ENCODE measurements around the gene CHRDL1. TPM values are rescaled to one million over a fixed set of nuclear protein-coding genes. Genes with fewer than 3 reads are reported as not detected.
A peak's percentile ranks its signal among the peaks of the same experiment; 100 is the strongest.
"Not testable (repeated sequence)": the region's sequence is repeated elsewhere in the genome, so short reads cannot be mapped to it uniquely, and the experiment has no call there.

The CHRDL1 gene
- total RNA-seq, 2 donors from 2014 or later = 4.7 to 33.1 TPM

- intact Hi-C loops (cut with DNase I, micrococcal nuclease) = no loop called here
- ATAC-seq = no peak
- no peak for DNase-seq
These were observed 117.0 kb downstream of the CHRDL1 start for GRCh38 chrX:110678591-110678990.

DNA sequence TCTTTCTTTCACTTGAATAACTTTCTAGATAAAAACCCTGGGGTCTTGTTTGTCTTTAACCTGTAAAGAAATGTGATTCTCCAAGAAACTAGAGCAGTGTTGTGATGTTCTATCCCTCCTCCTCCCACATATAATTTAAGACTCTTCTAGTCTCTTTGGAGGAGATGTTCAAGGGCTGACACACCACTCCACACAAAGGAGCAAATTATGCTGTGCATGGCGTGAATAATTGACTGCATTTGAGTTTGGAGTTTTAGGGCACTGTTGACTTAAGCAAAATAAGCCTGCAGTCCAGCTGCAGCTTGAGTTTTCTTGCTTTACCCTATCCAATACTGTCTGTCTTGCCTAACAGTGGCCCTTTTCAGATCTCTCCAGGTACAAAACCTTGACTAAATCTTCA, 119.7 kb downstream of the CHRDL1 start:
- intact Hi-C loops (cut with DNase I, micrococcal nuclease) = no loop called here
- ATAC-seq (no peak), DNase-seq (no peak)

DNA sequence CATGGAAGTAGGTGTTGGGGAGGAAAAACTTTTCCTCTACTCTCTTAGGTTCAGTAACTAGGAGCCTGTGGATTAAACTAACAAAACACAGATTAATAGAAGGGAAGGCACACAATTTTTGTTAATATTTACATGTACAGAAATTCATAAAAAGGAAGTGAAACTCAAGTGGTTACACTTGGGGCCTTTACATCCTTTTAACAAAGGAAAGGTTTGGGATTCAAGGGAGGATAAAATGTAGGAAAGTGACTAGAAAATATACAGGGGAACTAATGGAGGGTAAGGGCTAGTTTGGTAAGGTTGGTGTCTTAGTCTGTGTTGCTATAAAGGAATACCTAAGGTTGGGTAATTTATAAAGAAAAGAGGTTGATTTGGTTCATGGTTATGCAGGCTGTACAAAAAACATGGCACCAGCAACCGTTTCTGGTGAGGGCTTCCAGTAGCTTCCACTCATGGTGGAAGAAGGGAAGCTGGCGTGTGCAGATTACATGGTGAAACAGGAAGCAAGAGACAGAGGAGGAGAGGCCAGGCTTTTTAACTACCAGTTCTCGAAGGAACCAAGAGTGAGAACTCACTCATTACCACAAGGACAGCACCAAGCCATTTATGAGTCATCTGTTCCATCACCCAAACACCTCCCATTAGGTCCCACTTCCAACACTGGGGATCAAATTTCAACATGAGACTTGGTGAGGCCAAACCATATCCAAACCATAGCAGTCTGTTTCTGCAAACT, 124.4 kb downstream of the CHRDL1 start:
- intact Hi-C loops (cut with DNase I, micrococcal nuclease) = no loop called here
- ATAC-seq (no peak), DNase-seq (no peak)

DNA sequence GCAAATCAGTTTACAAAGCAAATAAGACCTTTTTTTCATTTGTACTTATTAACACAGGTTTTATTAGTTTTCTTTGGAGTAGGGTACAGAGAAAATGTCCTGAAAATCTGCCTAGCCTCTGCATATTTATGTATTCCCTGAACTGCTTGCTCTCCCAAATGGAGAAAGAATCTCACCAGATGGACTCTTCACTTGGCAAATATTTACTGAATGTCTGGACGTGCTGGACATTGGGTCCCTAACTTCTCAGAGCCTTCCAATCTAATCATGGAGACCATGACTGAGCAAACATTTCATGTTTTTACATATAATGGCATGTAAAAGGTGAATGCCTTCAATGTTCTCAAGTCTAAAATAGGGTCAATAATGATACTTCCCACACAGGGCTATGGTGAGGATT, 126.0 kb downstream of the CHRDL1 start:
- intact Hi-C loops (cut with DNase I, micrococcal nuclease) = no loop called here
- ATAC-seq (no peak), DNase-seq (no peak)

- DNase-seq (no peak), ATAC-seq (no peak)
- intact Hi-C loops (cut with DNase I, micrococcal nuclease) = no loop called here
These were observed 127.9 kb downstream of the CHRDL1 start for GRCh38 chrX:110667706-110668105.

GRCh38 chrX:110665223-110666002, 130.2 kb downstream of the CHRDL1 start:
- ATAC-seq (peak; percentile 44), DNase-seq (peak in 1 of 2 donors; percentile 12)
- intact Hi-C loops (cut with DNase I, micrococcal nuclease) = no loop called here

DNA sequence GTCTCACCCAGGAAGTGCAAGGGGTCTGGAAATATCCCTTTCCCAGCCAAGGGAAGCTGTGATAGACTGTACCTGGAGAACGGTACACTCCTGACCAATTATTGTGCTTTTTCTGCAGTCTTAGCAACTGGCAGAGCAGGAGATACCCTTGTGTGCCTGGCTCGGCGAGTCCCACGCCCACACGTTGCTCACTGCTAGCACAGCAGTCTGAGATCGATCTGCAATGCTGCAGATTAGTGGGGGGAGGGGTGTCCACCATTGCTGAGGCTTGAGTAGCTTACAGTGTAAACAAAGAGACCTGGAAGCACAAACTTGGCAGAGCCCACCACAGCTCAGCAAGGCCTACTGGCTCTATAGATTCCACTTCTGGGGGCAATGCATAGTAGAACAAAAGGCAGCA, 138.5 kb downstream of the CHRDL1 start:
- DNase-seq = no peak
- intact Hi-C loops (cut with DNase I, micrococcal nuclease) = no loop called here
- no peak for ATAC-seq

GRCh38 chrX:110654280-110654679, 141.3 kb downstream of the CHRDL1 start:
- DNase-seq; intact Hi-C loops (cut with DNase I, micrococcal nuclease); ATAC-seq: not testable (repeated sequence)

DNA sequence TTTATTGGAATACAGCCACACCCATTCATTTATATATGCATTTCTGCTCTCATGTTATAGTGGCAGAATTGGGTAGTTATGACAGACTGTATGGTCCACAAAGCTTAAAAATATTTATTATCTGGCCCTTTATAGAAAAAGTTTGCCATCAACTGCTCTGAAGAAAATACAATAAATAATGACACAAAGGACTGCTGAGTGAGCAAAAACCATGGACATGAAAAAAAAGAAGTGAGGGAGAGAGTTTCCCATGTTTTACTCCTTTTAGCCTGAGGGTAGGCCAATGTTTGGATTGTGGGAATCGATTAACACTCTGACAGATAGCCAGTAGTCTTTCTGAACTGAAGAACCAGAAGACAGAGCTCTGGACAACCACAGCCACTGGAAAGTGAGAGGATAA, 149.2 kb downstream of the CHRDL1 start:
- DNase-seq = no peak
- intact Hi-C loops (cut with DNase I, micrococcal nuclease) = no loop called here
- no peak for ATAC-seq
